ENCODE results near the gene ICA1L.

DNA sequence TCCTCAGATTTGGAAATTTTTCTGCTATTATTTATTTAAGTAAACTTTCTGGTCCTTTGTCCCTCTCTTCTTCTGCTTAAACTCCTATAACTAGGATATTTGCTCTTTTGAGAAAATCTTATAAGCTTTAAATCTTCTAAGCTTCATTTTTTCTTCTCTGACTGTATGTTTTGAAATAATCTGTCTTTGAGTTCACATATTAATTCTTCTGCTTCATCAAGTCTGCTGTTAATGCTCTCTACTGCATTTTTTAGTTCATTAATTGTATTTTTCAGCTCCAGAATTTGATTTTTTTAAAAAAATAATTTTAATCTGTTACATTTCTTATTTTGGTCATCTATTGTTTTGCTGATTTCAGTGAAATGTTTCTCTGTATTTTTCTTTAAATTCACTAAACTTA lies 28.9 kb downstream of the ICA1L start:
- TF ChIP-seq YY1 (IDR thresholded peaks at IDR 0.05; ENCODE audit: insufficient read depth, insufficient read length) (no peak), ZNF274 (IDR thresholded peaks at IDR 0.05; ENCODE audit: low read depth, low read length) (no peak), SUZ12 (IDR thresholded peaks at IDR 0.05; ENCODE audit: extremely low read depth, insufficient read depth, insufficient read length) (no peak)
